ENCODE results near the gene CPAMD8.

The CPAMD8 gene

GRCh38 chr19:16920816-16921529 lies 105.6 kb downstream of the CPAMD8 start:
- DNase-seq (ENCODE audit: low spot score): no peak

DNA sequence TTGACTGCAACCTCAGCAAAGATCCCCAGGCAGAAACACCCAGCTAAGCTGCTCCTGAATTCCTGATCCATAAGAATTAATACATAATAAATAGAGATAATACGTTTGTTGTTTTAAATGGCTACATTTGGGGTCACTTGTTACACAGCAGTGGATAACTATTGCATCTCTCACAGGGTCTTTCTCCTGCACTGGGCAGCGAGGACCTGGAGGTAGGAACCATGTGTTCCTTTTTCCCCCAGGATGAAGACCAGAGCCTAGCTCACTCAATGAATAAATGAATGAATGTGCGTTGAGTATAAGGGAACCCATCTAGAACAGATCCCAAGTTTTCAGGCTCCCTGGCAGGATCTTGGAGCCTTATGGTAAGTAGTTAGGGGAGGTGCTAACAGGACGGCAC lies 107.1 kb downstream of the CPAMD8 start:
- DNase-seq (ENCODE audit: low spot score): no peak

GRCh38 chr19:16917401-16917800 lies 109.2 kb downstream of the CPAMD8 start:
- DNase-seq (ENCODE audit: low spot score): no peak

DNA sequence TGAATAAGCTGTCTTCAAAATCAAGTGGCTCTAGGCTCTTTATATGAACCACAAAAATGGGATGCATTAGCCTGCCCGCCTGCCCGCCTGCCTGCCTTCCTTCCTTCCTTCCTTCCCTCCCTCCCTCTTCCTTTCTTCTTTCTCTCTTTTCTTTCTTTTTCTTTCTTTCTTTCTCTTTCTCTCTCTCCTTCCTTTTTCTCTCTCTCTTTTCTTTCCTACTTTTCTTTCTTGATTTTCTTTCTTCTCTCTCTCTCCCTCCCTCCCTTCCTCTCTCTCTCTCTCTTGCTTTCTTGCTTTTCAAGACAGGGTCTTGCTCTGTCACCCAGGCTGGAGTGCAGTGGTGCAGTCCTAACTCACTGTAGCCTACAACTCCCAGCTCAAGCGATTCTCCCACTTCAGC lies 110.9 kb downstream of the CPAMD8 start:
- DNase-seq (ENCODE audit: low spot score): no peak

DNA sequence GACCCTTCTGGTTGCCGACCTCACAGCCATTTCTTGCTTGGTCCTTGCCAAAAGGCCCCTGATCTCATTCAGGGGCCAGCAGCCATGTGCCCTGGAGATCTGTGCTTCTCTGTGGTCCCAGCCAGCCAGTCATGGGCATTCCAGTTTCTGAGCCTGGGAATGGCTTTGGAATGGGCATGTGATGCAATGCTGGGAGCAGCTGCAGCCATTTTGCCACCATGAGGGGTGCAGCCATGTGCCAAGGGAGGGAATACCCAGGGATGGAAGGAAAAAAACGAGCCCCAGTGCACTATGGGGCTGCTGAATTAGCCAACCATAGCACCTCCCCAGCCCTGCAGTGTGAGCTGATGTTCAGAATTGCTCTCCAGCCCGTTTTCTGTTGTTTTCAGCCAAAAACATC lies 111.5 kb downstream of the CPAMD8 start:
- no peak for DNase-seq (ENCODE audit: low spot score)

GRCh38 chr19:16914421-16914820 lies 112.2 kb downstream of the CPAMD8 start:
- DNase-seq (ENCODE audit: low spot score): no peak

GRCh38 chr19:16912780-16913179 lies 113.8 kb downstream of the CPAMD8 start:
- DNase-seq (ENCODE audit: low spot score): no peak

DNA sequence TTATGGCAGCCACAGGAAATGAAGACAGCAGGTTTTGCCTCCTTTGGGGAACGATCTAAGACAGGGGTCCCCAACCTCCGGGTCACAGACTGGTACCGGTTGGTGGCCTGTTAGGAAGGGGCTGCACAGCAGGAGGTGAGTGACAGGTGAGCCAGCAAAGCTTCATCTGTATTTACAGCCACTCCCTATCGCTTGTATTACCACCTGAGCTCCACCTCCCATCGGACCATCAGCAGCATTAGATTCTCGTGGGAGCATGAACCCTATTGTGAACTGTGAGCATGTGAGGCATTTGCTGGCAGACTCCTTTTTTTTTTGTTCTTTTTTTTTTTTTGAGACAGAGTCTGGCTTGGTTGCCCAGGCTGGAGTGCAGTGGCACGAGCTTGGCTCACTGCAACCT lies 115.6 kb downstream of the CPAMD8 start:
- DNase-seq (ENCODE audit: low spot score): no peak

DNA sequence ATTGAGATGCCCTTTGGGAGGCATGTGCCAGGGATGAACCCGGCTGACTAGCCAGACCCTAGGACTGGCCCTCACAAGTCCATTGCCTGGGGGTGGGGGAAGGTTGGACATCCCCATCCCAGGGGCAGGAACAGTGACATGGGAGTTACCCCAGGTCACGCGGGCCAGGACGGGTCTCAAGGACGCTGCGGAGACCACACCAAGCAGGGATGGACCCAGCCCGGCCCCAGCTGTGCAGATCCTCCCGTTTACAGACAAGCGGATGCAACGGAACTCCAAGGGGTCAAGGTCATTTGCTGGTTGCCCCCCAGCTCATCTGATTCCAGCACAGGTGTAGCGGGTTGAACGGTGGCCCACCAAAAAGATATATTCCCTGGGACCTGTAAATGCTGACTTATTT lies 117.9 kb downstream of the CPAMD8 start:
- DNase-seq (ENCODE audit: low spot score): no peak

DNA sequence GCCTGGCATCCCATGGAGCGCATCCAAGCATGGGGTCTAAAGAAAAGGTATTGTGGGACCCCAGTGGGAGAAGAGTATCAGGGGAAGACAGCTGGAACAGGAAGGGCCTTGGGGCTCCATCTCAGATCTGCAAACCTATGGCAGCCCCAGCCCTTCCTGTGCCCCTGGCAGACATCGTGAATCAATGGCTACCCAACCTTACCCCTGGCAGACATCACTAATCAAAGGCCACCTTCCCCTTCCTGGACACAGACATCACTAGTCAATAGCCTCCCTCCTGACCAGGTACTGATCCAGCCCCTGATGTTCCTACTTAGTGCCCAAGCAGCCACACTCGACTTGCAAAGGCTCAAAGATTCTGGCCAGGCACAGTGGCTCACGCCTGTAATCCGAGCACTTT lies 122.0 kb downstream of the CPAMD8 start:
- DNase-seq (ENCODE audit: low spot score): no peak

DNA sequence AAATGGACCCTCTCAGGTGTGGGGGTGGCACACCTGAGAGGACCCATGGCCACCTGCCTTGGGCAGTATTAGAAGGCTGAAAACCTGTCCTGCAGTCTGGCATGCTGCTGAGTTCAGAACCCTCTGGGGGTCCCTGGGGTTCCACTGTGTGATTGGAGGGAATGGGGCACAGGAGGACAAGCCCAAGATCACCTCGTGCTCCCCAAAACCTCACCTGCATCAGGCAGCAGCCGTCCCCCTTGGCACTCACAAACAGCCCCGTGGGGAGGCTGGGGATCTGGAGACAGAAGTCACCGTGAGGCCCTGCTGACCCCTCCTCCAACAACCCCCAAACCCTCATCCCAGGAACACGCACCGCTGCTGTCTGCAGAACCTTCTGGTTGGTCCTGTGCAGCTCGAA lies 123.3 kb downstream of the CPAMD8 start:
- no peak for DNase-seq (ENCODE audit: low spot score)

DNA sequence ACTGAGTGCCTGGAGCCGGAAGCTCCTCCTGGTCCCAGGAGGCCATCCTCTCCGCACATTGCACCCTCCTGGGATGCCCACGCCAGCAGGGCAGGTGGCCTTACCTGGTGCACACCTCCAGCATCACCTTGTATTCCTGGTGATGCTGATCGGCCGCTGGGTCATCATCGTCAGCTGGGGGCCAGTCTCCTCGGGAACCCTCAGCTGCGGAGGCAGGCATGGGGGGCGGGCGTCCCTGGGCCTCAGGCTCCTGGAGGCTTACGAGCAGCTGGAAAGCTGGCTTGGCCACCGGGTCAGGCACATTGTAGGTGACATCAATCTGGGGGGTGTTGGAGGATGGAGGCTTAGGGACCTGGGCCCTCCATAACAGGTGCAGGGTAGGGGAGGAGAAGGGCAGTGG lies 124.1 kb downstream of the CPAMD8 start:
- DNase-seq (ENCODE audit: low spot score): no peak

DNA sequence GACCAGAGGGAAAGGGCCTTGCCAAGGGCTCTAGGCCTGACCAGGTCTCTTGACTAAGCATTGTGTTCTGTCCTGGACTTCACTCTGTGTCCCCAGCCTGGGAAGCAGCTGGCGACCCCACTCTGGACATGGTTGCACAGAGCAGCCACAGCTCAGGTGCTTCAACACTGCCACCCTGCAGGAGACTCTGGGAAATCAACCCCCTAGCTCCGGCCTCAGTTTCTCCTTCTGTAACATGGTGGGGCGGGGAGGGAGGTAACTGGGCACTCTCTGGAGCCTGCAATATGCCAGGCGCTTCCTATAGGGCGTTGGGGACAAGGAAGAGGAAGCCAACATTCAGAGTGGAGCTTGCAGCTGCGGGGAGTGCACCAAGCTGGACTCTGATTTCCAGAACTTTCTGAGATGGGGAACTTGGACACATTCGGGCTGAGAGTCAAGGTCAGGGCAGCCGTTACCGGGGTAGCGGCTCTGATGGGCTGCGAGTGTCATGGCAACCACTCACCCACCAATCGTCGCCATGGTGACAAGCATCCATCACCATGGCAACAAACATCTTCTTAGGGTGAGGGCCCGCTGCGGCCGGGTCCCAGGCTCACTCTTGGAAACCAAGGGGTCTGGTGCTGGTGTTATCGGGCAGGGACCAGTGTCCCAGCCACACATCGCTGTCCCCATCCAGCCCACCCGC lies 125.0 kb downstream of the CPAMD8 start:
- DNase-seq (ENCODE audit: low spot score): no peak

DNA sequence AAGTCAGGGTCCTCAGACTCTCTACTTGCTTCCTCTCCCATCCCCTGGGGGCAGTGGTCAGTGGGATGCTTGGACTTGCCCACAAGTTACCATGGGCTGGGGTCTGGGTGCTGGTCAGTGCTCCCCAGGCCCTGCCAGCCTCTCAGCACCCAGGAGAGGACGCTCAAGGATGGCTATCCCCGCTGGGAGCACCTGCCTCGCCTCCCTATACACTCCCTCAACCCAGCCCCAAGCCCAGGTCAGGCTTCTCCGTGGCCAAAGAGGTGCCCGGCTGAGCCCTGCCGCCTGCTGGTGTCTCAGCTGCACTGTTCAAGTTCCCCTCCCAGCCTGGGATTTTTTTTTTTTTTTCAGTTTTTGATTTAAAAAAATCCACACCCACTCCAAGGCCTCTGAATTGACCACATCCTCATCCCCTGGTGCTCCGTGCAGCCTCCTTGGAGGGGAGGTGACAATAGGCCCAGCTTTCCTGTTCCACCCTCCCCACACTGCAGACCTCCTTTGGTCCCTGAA lies 127.0 kb downstream of the CPAMD8 start:
- no peak for DNase-seq (ENCODE audit: low spot score)

DNA sequence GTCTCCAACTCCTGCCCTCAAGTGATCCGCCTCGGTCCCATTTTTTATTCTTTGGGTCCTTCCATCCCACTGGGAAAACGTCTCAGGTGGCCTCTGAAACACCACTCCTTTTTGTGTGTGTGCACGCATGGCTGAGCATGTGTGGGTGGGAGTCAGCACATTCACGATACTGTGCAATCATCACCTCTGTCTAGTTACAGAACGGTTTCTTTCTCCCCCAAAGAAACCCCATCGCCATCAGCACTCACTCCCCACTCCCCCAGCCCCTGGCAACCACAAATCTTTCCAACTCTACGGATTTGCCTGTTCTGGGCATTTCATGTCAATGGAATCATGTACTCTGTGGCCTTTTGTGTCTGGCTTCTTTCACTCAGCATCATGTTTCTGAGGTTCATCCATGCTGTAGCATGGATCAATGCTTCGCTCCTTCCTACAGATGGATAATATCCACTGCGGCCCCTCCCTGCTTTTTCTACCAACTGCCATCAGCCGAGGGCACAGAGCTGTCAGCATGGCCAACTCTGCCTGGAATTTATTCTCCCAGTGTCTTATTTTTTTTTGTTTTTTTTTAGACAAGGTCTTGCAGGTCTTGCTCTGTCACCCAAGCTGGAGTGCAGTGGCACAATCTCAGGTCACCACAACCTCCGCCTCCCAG lies 128.1 kb downstream of the CPAMD8 start:
- DNase-seq (ENCODE audit: low spot score): no peak

- DNase-seq (ENCODE audit: low spot score): no peak
These were observed 128.8 kb downstream of the CPAMD8 start for GRCh38 chr19:16897856-16898161.

GRCh38 chr19:16897029-16897855 lies 129.4 kb downstream of the CPAMD8 start:
- peak; percentile 60 for DNase-seq (ENCODE audit: low spot score)

- DNase-seq (ENCODE audit: low spot score): no peak
These were observed 130.2 kb downstream of the CPAMD8 start for GRCh38 chr19:16896146-16897028.

- DNase-seq (ENCODE audit: low spot score): no peak
These were observed 131.0 kb downstream of the CPAMD8 start for GRCh38 chr19:16895467-16896145.

- no peak for DNase-seq (ENCODE audit: low spot score)
These were observed 132.5 kb downstream of the CPAMD8 start for GRCh38 chr19:16894080-16894479.

DNA sequence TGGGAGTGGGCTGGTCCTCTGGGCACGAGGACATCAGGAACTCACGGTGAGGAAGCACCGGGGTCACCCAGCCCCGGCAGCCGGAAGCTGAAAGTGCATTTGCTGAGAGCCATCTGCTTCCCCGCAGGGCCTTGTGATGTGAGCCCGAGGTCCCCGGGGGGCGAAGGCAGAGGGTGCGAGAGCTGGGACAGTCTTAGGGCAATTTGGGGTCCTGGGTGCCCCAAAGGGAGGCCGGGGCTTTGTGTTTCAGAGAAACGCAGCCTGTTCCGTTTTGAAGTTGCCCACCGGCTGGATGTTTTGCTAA lies 133.0 kb downstream of the CPAMD8 start:
- DNase-seq (ENCODE audit: low spot score): no peak
